ENCODE results near the gene CMIP. TPM values are rescaled to one million over a fixed set of nuclear protein-coding genes. Genes with fewer than 3 reads are reported as not detected.

CMIP gene
- polyA plus RNA-seq, 1 of the 3 experiments (the other 2 are of a cell fraction) = 5.4 TPM

DNA sequence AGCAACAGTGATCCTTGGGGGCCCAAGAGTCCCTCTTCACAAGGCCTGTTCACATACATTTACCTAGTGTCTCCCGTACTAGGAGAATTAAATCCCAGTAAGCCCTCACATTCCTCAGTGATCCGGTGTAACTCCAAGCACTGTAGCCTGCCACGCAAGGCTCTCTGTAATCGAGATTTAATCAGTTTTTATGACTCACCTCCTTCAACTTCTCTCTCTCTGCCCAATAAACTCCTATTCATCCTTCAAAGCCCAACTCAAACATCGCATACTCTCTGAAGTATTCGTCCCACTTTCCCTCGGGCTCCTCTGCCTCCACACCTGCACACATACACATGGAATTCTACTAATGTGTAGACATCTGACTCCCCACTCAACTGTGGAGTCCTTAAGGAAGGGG is 141.8 kb downstream of the CMIP start (continued):
- no peak for TF ChIP-seq GABPA (IDR thresholded peaks at IDR 0.05; ENCODE audit: low read depth)

DNA sequence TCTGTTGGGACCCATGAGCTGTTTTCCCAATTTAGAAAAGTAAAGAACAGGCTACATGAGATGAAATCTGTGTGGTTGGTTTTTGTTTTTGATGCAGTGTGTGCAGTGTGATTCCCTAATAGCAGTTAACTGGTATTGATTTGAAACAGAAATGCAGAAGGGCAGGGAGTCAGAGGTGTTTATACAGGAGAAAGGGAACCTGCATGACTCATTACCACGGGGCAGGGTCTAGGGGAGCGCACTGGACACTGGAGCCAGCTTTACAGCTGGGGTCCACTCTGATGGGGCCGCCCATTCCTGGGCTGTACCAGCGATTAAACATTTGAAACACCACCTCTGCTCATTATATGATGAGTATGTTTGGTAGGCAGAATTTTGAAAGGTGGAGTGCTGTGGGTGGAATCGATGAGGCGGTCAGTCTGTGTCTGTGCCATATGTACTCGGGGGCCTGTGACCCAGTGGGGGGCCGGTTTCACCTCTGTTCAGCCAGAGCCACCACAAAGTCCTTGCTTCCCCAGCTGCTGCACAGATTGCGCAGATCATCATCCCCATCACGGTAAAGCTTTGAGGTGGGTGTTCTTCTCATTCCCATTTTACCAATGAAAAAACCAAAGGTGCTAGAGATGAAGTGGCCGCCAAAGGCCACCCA is 142.5 kb downstream of the CMIP start:
- Histone ChIP-seq H3K27ac (ENCODE audit: low read depth in 2 of 2, low read length in 1 of 2) (no peak overlapping the region), H3K27me3 (ENCODE audit: insufficient read depth) (no peaks in the 10 kb centered on the region), H3K4me2 (no peak overlapping the region), H3K9me3 (no peaks in the 10 kb centered on the region), H3K36me3 (replicated peaks in 1 of 2; ENCODE audit: control insufficient read depth in 1 of 2, insufficient read depth in 2 of 2, low read length in 1 of 2) (no peaks in the 10 kb centered on the region), H3K4me3 (ENCODE audit: low read depth in 2 of 2, low read length in 1 of 2) (no peak overlapping the region), H4K20me1 (ENCODE audit: insufficient read depth) (peaks cover 6% of the 10 kb centered on the region; the same call in 1 of the 2 replicates), H3K4me1 (ENCODE audit: control insufficient read depth in 1 of 2, insufficient read depth in 2 of 2, low read depth in 1 of 2, low read length in 1 of 2) (peaks cover 0 to 5% of the 10 kb centered on the region in 2 experiments; a peak in 1 of 4 replicates), H3K9ac (no peak overlapping the region), H3K79me2 (ENCODE audit: insufficient read depth) (no peaks in the 10 kb centered on the region), H2AFZ (ENCODE audit: low read depth) (no peak overlapping the region), H3K9me2 (no peaks in the 10 kb centered on the region), H3F3A (replicated peaks; ENCODE audit: insufficient read depth) (no peaks in the 10 kb centered on the region)
- ChIA-PET POLR2A (no interaction called here), CTCF (interaction anchor here (1.2 kb wide), 1 partner anchor 184 kb away, joined by 4 read pairs; no protein-coding TSS in a partner anchor)
- DNase-seq = no peak
- 82% methylated on average over 11 of the region's 11 CpGs for WGBS (ENCODE audit: low lambda C conversion rate)
- TF ChIP-seq, protein P1, sequence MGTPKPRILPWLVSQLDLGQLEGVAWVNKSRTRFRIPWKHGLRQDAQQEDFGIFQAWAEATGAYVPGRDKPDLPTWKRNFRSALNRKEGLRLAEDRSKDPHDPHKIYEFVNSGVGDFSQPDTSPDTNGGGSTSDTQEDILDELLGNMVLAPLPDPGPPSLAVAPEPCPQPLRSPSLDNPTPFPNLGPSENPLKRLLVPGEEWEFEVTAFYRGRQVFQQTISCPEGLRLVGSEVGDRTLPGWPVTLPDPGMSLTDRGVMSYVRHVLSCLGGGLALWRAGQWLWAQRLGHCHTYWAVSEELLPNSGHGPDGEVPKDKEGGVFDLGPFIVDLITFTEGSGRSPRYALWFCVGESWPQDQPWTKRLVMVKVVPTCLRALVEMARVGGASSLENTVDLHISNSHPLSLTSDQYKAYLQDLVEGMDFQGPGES (IDR thresholded peaks at IDR 0.05; ENCODE audit: low read depth, low read length) = no peak
- TF ChIP-seq REST (IDR thresholded peaks at IDR 0.05; ENCODE audit: low read depth, low read length) (no peak), MEF2A (IDR thresholded peaks at IDR 0.05; ENCODE audit: borderline replicate concordance, low read depth) (no peak), POLR2AphosphoS5 (IDR thresholded peaks at IDR 0.05; ENCODE audit: low read depth, low read length) (no peak), SIN3A (IDR thresholded peaks at IDR 0.05; ENCODE audit: borderline replicate concordance, low read depth, low read length) (no peak), USF2 (IDR thresholded peaks at IDR 0.05; ENCODE audit: borderline replicate concordance, low read depth, low read length) (no peak), USF1 (IDR thresholded peaks at IDR 0.05; ENCODE audit: borderline replicate concordance, low read depth) (no peak), EZH2phosphoT487 (IDR thresholded peaks at IDR 0.05; ENCODE audit: borderline replicate concordance, low read depth) (no peak), TAF1 (IDR thresholded peaks at IDR 0.05; ENCODE audit: borderline replicate concordance, low read depth, low read length) (no peak), TCF12 (IDR thresholded peaks at IDR 0.05) (no peak), RCOR1 (IDR thresholded peaks at IDR 0.05; ENCODE audit: low read length) (no peak), MXI1 (IDR thresholded peaks at IDR 0.05; ENCODE audit: low read depth, low read length) (no peak)
- TF ChIP-seq, protein P2, sequence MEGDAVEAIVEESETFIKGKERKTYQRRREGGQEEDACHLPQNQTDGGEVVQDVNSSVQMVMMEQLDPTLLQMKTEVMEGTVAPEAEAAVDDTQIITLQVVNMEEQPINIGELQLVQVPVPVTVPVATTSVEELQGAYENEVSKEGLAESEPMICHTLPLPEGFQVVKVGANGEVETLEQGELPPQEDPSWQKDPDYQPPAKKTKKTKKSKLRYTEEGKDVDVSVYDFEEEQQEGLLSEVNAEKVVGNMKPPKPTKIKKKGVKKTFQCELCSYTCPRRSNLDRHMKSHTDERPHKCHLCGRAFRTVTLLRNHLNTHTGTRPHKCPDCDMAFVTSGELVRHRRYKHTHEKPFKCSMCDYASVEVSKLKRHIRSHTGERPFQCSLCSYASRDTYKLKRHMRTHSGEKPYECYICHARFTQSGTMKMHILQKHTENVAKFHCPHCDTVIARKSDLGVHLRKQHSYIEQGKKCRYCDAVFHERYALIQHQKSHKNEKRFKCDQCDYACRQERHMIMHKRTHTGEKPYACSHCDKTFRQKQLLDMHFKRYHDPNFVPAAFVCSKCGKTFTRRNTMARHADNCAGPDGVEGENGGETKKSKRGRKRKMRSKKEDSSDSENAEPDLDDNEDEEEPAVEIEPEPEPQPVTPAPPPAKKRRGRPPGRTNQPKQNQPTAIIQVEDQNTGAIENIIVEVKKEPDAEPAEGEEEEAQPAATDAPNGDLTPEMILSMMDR (IDR thresholded peaks at IDR 0.05) = no peak

All from SK-N-SH (cell line).